Adrenal gland (tissue), 5 donors: ENCODE measurements around the gene STARD3NL.

Experiments
- CTCF ChIP-seq, 6 experiments: fragments of 450-650 bp in 4 of 6; fragments of 200-600 bp in 2 of 6; sonication (generic) in 1 of 6; IDR thresholded peaks; 1 replicate in 5 of 6; 2 replicates in 1 of 6; pipeline versions ENCODE4 v1.5.1 to v1.8.0; 2016 to 2021; ENCODE audit warnings: antibody characterized with exemption in 6 of 6, mild to moderate bottlenecking in 2 of 6, moderate library complexity in 1 of 6
- POLR2A ChIP-seq, 2 donors: fragments of 450-650 bp; IDR thresholded peaks; one replicate each; pipeline ENCODE4 v1.6.1; 2017; ENCODE audit warnings: antibody characterized with exemption in 2 of 2, mild to moderate bottlenecking in 2 of 2, moderate library complexity in 1 of 2
- donor health status: DM: no; HTN: no; CAD: no.

- no peak for TF ChIP-seq POLR2A (IDR thresholded peaks at IDR 0.05)
- no peak for TF ChIP-seq CTCF (IDR thresholded peaks at IDR 0.05)
Measured at GRCh38 chr7:38160003-38160571, 18.0 kb upstream of the STARD3NL start.
